WTC11 (cell line): Measurements from ENCODE around the gene NT5DC4.

Source experiments
- CREB1 ChIP-seq: sonication (generic); formaldehyde crosslinking; IDR thresholded peaks from 2 replicates; pipeline ENCODE4 v1.8.0; 2023; ENCODE audit warnings: mild to moderate bottlenecking, missing genetic modification reagents
- CTCF ChIP-seq: fragments of 200-600 bp; IDR thresholded peaks from 2 replicates; pipeline ENCODE4 v1.8.0; 2022; ENCODE audit warnings: antibody characterized with exemption
- E2F5 ChIP-seq: sonication (generic); formaldehyde crosslinking; IDR thresholded peaks from 2 replicates; pipeline ENCODE4 v1.8.1; 2022; ENCODE audit warnings: mild to moderate bottlenecking, moderate library complexity, missing genetic modification reagents
- FOXP4 ChIP-seq: sonication (generic); formaldehyde crosslinking; IDR thresholded peaks from 2 replicates; pipeline ENCODE4 v1.8.0; 2022; ENCODE audit warnings: mild to moderate bottlenecking, missing genetic modification reagents
- HMGA2 ChIP-seq: fragments of 250-450 bp; sonication (Bioruptor Pico); IDR thresholded peaks from 2 replicates; pipeline ENCODE4 v1.4.0; 2021; ENCODE audit warnings: mild to moderate bottlenecking, moderate library complexity
- JUN ChIP-seq: sonication (generic); formaldehyde crosslinking; IDR thresholded peaks from 2 replicates; pipeline ENCODE4 v1.8.0; 2023; ENCODE audit warnings: mild to moderate bottlenecking, missing genetic modification reagents
- MAX ChIP-seq: sonication (generic); formaldehyde crosslinking; IDR thresholded peaks from 2 replicates; pipeline ENCODE4 v1.8.0; 2022; ENCODE audit warnings: mild to moderate bottlenecking, missing genetic modification reagents
- MXD4 ChIP-seq: fragments of 250-450 bp; sonication (Bioruptor Pico); IDR thresholded peaks from 2 replicates; pipeline ENCODE4 v1.8.0; 2021; ENCODE audit warnings: mild to moderate bottlenecking, moderate library complexity, borderline replicate concordance
- NR2C2 ChIP-seq: sonication (generic); formaldehyde crosslinking; IDR thresholded peaks from 2 replicates; pipeline ENCODE4 v1.8.0; 2022; ENCODE audit warnings: mild to moderate bottlenecking, missing genetic modification reagents
- NR3C1 ChIP-seq: sonication (generic); formaldehyde crosslinking; conservative IDR thresholded peaks from 2 replicates; pipeline ENCODE4 v1.8.1; 2023; ENCODE audit warnings: low read depth, mild to moderate bottlenecking, missing genetic modification reagents
- OVOL2 ChIP-seq: fragments of 250-450 bp; sonication (Bioruptor Pico); IDR thresholded peaks from 2 replicates; pipeline ENCODE4 v1.9.0; 2021; ENCODE audit warnings: mild to moderate bottlenecking, borderline replicate concordance
- TCF7 ChIP-seq: sonication (generic); formaldehyde crosslinking; IDR thresholded peaks from 2 replicates; pipeline ENCODE4 v1.8.0; 2022; ENCODE audit warnings: mild to moderate bottlenecking, low read depth, missing genetic modification reagents, moderate library complexity

GRCh38 chr2:112674229-112674628 lies 46.6 kb upstream of the NT5DC4 start:
- TF ChIP-seq CTCF (no peak), HMGA2 (CRISPR knock-in tag) (no peak), MXD4 (CRISPR knock-in tag) (no peak), CREB1 (CRISPR knock-in tag) (no peak), NR2C2 (CRISPR knock-in tag) (no peak), MAX (CRISPR knock-in tag) (no peak), OVOL2 (no peak), TCF7 (CRISPR knock-in tag) (no peak), NR3C1 (CRISPR knock-in tag) (no peak), E2F5 (CRISPR knock-in tag) (no peak), FOXP4 (CRISPR knock-in tag) (no peak), JUN (CRISPR knock-in tag) (no peak)
